ENCODE results near the gene INSM1. TPM values are rescaled to one million over a fixed set of nuclear protein-coding genes. Genes with fewer than 3 reads are reported as not detected.

INSM1 gene
- polyA plus RNA-seq, 3 donors, result not detected

DNA sequence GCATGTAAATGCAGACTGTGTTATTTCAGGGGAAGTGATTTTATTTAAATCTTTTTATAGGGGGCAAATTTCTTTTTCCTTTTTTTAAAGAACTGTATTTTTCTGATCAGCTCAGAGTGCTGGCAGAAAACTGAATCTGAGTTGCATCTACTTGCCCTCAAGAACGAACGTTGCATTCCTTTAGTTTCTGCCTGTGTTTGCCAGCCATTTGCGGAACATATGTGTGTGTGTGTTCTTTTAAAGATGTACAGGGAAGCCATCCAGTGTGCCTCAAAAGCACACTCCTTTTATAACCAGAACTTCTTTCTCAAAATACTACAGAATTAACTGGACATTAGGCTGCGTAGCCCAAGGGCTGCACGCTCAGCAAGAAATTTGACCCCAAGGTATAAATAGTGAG, 25.8 kb upstream of the INSM1 start:
- TF ChIP-seq, protein P1, sequence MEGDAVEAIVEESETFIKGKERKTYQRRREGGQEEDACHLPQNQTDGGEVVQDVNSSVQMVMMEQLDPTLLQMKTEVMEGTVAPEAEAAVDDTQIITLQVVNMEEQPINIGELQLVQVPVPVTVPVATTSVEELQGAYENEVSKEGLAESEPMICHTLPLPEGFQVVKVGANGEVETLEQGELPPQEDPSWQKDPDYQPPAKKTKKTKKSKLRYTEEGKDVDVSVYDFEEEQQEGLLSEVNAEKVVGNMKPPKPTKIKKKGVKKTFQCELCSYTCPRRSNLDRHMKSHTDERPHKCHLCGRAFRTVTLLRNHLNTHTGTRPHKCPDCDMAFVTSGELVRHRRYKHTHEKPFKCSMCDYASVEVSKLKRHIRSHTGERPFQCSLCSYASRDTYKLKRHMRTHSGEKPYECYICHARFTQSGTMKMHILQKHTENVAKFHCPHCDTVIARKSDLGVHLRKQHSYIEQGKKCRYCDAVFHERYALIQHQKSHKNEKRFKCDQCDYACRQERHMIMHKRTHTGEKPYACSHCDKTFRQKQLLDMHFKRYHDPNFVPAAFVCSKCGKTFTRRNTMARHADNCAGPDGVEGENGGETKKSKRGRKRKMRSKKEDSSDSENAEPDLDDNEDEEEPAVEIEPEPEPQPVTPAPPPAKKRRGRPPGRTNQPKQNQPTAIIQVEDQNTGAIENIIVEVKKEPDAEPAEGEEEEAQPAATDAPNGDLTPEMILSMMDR (IDR thresholded peaks at IDR 0.05), result no peak
- Histone ChIP-seq H2AFZ (ENCODE audit: insufficient read depth, low read depth, low read length, poor library complexity, severe bottlenecking) (no peak overlapping the region), H4K20me1 (ENCODE audit: insufficient read depth, low read length) (no peaks in the 10 kb centered on the region), H3K4me2 (replicated peaks; ENCODE audit: extremely low read depth, low read length, poor library complexity, severe bottlenecking) (no peak overlapping the region), H3K4me1 (ENCODE audit: control insufficient read depth in 1 of 2, insufficient read depth in 2 of 2, low read length in 2 of 2) (no peaks in the 10 kb centered on the region), H3K27ac (ENCODE audit: low read depth in 1 of 2, low read length in 2 of 2) (no peak overlapping the region), H3K4me3 (replicated peaks in 1 of 3; ENCODE audit: low read depth in 2 of 3, low read length in 3 of 3) (no peak overlapping the region), H3K27me3 (ENCODE audit: control insufficient read depth in 2 of 2, insufficient read depth in 2 of 2, low read length in 2 of 2) (no peaks in the 10 kb centered on the region), H3K9ac (ENCODE audit: insufficient read depth, low read length, poor library complexity, severe bottlenecking) (no peak overlapping the region), H3K9me3 (replicated peaks in 1 of 2; ENCODE audit: control insufficient read depth in 1 of 2, insufficient read depth in 1 of 2, low read length in 2 of 2) (no peaks in the 10 kb centered on the region), H3K79me2 (ENCODE audit: insufficient read depth, low read length) (no peaks in the 10 kb centered on the region), H3K36me3 (replicated peaks in 1 of 2; ENCODE audit: control insufficient read depth in 1 of 2, insufficient read depth in 2 of 2, low read length in 2 of 2) (no peaks in the 10 kb centered on the region)
- intact Hi-C loops (cut with micrococcal nuclease), result loop anchor here in 1 of 2 donors (10.0 kb wide), 1 partner anchor 107 kb away; no protein-coding TSS in a partner anchor
- H3K27me3 Mint-ChIP-seq (ENCODE audit: low read depth in 3 of 3), result peaks cover 2 to 6% (median 2%) of the 10 kb centered on the region in 3 donors
- H3K27ac Mint-ChIP-seq, result no peak overlapping the region
- H3K36me3 Mint-ChIP-seq, result no peaks in the 10 kb centered on the region
- peaks cover 0 to 4% (median 2%) of the 10 kb centered on the region in 7 donors for H3K9me3 Mint-ChIP-seq
- H3K4me3 Mint-ChIP-seq, result no peak overlapping the region
- H3K4me1 Mint-ChIP-seq, result peaks cover 2% of the 10 kb centered on the region
- no CpG with 5 or more reads among the region's 5 CpGs for WGBS (ENCODE audit: insufficient coverage)
- DNase-seq, result no peak

DNA sequence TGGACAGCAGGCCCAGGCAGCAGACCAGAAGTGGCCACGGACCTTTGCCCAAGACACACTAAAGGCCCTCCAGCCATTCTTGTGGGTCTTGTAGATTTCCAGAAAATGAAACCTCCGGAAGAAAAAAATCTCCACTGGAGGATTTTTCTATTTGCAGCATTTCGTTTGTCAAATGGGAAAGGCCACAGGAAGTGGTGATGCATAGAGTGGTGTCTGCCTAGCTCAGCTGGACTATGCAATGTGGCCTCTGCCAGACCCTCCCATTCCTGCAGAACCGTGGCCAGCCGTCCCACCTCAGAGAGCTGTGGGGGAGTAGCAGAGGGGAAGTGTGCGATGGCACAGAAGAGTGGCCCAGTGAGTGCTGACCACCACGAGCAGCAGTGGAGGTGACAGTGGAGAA, 24.0 kb upstream of the INSM1 start:
- H3K9me3 ChIP-seq (replicated peaks in 1 of 2; ENCODE audit: control insufficient read depth in 1 of 2, insufficient read depth in 1 of 2, low read length in 2 of 2), result peaks cover 0 to 9% of the 10 kb centered on the region in 2 donors
- no peak overlapping the region for H3K27ac ChIP-seq (ENCODE audit: low read depth in 1 of 2, low read length in 2 of 2)
- no peak overlapping the region for H3K4me2 ChIP-seq (replicated peaks; ENCODE audit: extremely low read depth, low read length, poor library complexity, severe bottlenecking)
- H3K27me3 ChIP-seq (ENCODE audit: control insufficient read depth in 2 of 2, insufficient read depth in 2 of 2, low read length in 2 of 2), result no peaks in the 10 kb centered on the region
- Mint-ChIP-seq H3K4me1 (peaks cover 2% of the 10 kb centered on the region), H3K27ac (no peak overlapping the region), H3K36me3 (no peaks in the 10 kb centered on the region), H3K27me3 (ENCODE audit: low read depth in 3 of 3) (peaks cover 2 to 6% (median 2%) of the 10 kb centered on the region in 3 donors), H3K4me3 (no peak overlapping the region), H3K9me3 (peaks cover 6 to 17% (median 12%) of the 10 kb centered on the region in 7 donors)
- H3K4me1 ChIP-seq (ENCODE audit: control insufficient read depth in 1 of 2, insufficient read depth in 2 of 2, low read length in 2 of 2), result no peaks in the 10 kb centered on the region
- 57% methylated on average over 5 of the region's 7 CpGs for WGBS (ENCODE audit: insufficient coverage)
- no peaks in the 10 kb centered on the region for H3K79me2 ChIP-seq (ENCODE audit: insufficient read depth, low read length)
- no peak for DNase-seq
- intact Hi-C loops (cut with micrococcal nuclease), result loop anchor here in 1 of 2 donors (10.0 kb wide), 1 partner anchor 109 kb away; no protein-coding TSS in a partner anchor
- H3K36me3 ChIP-seq (replicated peaks in 1 of 2; ENCODE audit: control insufficient read depth in 1 of 2, insufficient read depth in 2 of 2, low read length in 2 of 2), result no peaks in the 10 kb centered on the region
- no peak overlapping the region for H3K9ac ChIP-seq (ENCODE audit: insufficient read depth, low read length, poor library complexity, severe bottlenecking)
- TF ChIP-seq, protein P1 (IDR thresholded peaks at IDR 0.05), result no peak
- no peak overlapping the region for H3K4me3 ChIP-seq (replicated peaks in 1 of 3; ENCODE audit: low read depth in 2 of 3, low read length in 3 of 3)
- H2AFZ ChIP-seq (ENCODE audit: insufficient read depth, low read depth, low read length, poor library complexity, severe bottlenecking), result no peak overlapping the region
- H4K20me1 ChIP-seq (ENCODE audit: insufficient read depth, low read length), result no peaks in the 10 kb centered on the region
